Tibial nerve (tissue), 4 donors: ENCODE data around the gene GLT8D1. TPM values are rescaled to one million over a fixed set of nuclear protein-coding genes. Genes with fewer than 3 reads are reported as not detected.

Experiments used
- DNase-seq, 2 donors: peaks; one replicate each; pipeline ENCODE4 v3.0.0-alpha.2; 2019; ENCODE audit warnings: low spot score in 2 of 2
- H3K27ac ChIP-seq, 4 donors: fragments of 200-600 bp; sonication (generic) in 3 of 4; one replicate each; pipeline ENCODE4 v1.5.1; 2017 to 2019; ENCODE audit warnings: mild to moderate bottlenecking in 1 of 4
- H3K27me3 ChIP-seq, 2 donors: fragments of 200-600 bp; sonication (generic) in 1 of 2; one replicate each; pipeline versions ENCODE4 v1.5.1 to v1.6.0; 2017 to 2019
- H3K36me3 ChIP-seq, 3 donors: fragments of 200-600 bp; sonication (generic); one replicate each; pipeline ENCODE4 v1.5.1; 2018 to 2019
- H3K4me1 ChIP-seq, 4 donors: fragments of 200-600 bp; sonication (generic) in 3 of 4; one replicate each; pipeline ENCODE4 v1.5.1; 2017 to 2019
- H3K4me3 ChIP-seq, 4 donors: fragments of 200-600 bp; sonication (generic) in 3 of 4; one replicate each; pipeline ENCODE4 v1.5.1; 2017 to 2019; ENCODE audit warnings: mild to moderate bottlenecking in 1 of 4, moderate library complexity in 1 of 4
- H3K9me3 ChIP-seq, 4 donors: fragments of 200-600 bp; sonication (generic) in 3 of 4; one replicate each; pipeline ENCODE4 v1.5.1; 2017 to 2019
- CTCF ChIP-seq, 5 experiments: fragments of 200-600 bp in 3 of 5; fragments of 450-650 bp in 2 of 5; sonication (generic) in 3 of 5; IDR thresholded peaks; one replicate each; pipeline ENCODE4 v1.5.1; 2016 to 2019; ENCODE audit warnings: antibody characterized with exemption in 5 of 5, mild to moderate bottlenecking in 3 of 5, moderate library complexity in 2 of 5
- EP300 ChIP-seq, 2 donors: sonication (generic); formaldehyde crosslinking; IDR thresholded peaks; one replicate each; pipeline ENCODE4 v1.6.1; 2017; ENCODE audit warnings: antibody characterized with exemption in 2 of 2, mild to moderate bottlenecking in 1 of 2
- POLR2A ChIP-seq, 2 donors: fragments of 450-650 bp; IDR thresholded peaks; one replicate each; pipeline ENCODE4 v1.6.1; 2017; ENCODE audit warnings: antibody characterized with exemption in 2 of 2, mild to moderate bottlenecking in 2 of 2, moderate library complexity in 2 of 2
- WGBS, 2 donors: methylation state at CpG; one replicate each; pipeline ENCODE4 v1.1.5; 2018; 5-methylcytosine and 5-hydroxymethylcytosine counted together
- total RNA-seq, 4 donors: library from RNA; depleted of rRNA; stranded (reverse); fragments of >200 nt; gene quantifications; one replicate each; pipeline ENCODE4 v1.1.0, GENCODE V29; 2016

GLT8D1 gene
- total RNA-seq, result 100 to 1,000 TPM in 1 of 4 donors, 10 to 100 TPM in 3; 44.7 to 109 (median 94.9) TPM

GRCh38 chr3:52705688-52706686, at the start of gene GLT8D1, which contains the start of gene SPCS1:
TSS of gene GLT8D1 (minus strand) at chr3:52705791. CDS start at chr3:52700460, 5,331 bp downstream.
TSS of gene SPCS1 (plus strand) at chr3:52706106. CDS start at chr3:52706247, 141 bp downstream.
- 1% methylated on average over 35 to 62 of the region's 94 CpGs for WGBS, 2 donors

GRCh38 chr3:52754373-52754772, 48.8 kb upstream of the GLT8D1 start:
- H3K27me3 ChIP-seq, result no peaks in the 10 kb centered on the region
- 85 to 92% methylated on average over 4 of the region's 4 CpGs for WGBS, 2 donors
- no peaks in the 10 kb centered on the region for H3K4me1 ChIP-seq
- no peak for TF ChIP-seq CTCF (IDR thresholded peaks at IDR 0.05)
- TF ChIP-seq EP300 (IDR thresholded peaks at IDR 0.05), result no peak
- TF ChIP-seq POLR2A (IDR thresholded peaks at IDR 0.05), result no peak
- no peak overlapping the region for H3K4me3 ChIP-seq
- H3K27ac ChIP-seq, result no peak overlapping the region
- no peak for DNase-seq
- peaks cover 4 to 95% (median 6%) of the 10 kb centered on the region in 3 donors for H3K36me3 ChIP-seq
- no peaks in the 10 kb centered on the region for H3K9me3 ChIP-seq

More at GRCh38 chr3:52705688-52706686, at the start of gene GLT8D1, which contains the start of gene SPCS1:
- peak; percentile 59 to 68 for DNase-seq
- Histone ChIP-seq H3K4me1 (peaks cover 0 to 56% (median 30%) of the 10 kb centered on the region in 4 donors), H3K27ac (peak within 1 kb of the TSS; percentile 72 to 94 (median 85)), H3K4me3 (peak within 1 kb of the TSS; percentile 79 to 96 (median 84)), H3K36me3 (peaks cover 0 to 32% (median 2%) of the 10 kb centered on the region in 3 donors), H3K9me3 (no peaks in the 10 kb centered on the region), H3K27me3 (no peaks in the 10 kb centered on the region)
- peak; percentile 59 to 88 for TF ChIP-seq EP300 (IDR thresholded peaks at IDR 0.05)
- TF ChIP-seq CTCF (IDR thresholded peaks at IDR 0.05), result peak in 2 of 5 experiments; percentile 35 to 54
- TF ChIP-seq POLR2A (IDR thresholded peaks at IDR 0.05), result peak; percentile 23 to 62

GRCh38 chr3:52752045-52752660, 46.6 kb upstream of the GLT8D1 start:
- Histone ChIP-seq H3K9me3 (no peaks in the 10 kb centered on the region), H3K27ac (no peak overlapping the region), H3K27me3 (no peaks in the 10 kb centered on the region), H3K4me1 (no peaks in the 10 kb centered on the region), H3K4me3 (no peak overlapping the region), H3K36me3 (peaks cover 0 to 98% (median 6%) of the 10 kb centered on the region in 3 donors)
- 93 to 94% methylated on average over 3 of the region's 3 CpGs for WGBS, 2 donors
- DNase-seq, result no peak
- TF ChIP-seq CTCF (IDR thresholded peaks at IDR 0.05) (no peak), EP300 (IDR thresholded peaks at IDR 0.05) (no peak)

- 84 to 94% methylated on average over 2 of the region's 2 CpGs for WGBS, 2 donors
- no peak overlapping the region for H3K4me3 ChIP-seq
- peaks cover 9 to 97% (median 14%) of the 10 kb centered on the region in 3 donors for H3K36me3 ChIP-seq
- H3K27ac ChIP-seq, result no peak overlapping the region
- no peaks in the 10 kb centered on the region for H3K27me3 ChIP-seq
- TF ChIP-seq POLR2A (IDR thresholded peaks at IDR 0.05), result no peak
- no peak for TF ChIP-seq CTCF (IDR thresholded peaks at IDR 0.05)
- TF ChIP-seq EP300 (IDR thresholded peaks at IDR 0.05), result no peak
- no peaks in the 10 kb centered on the region for H3K4me1 ChIP-seq
- DNase-seq, result no peak
- H3K9me3 ChIP-seq, result no peaks in the 10 kb centered on the region
Measured at GRCh38 chr3:52743721-52744120, 38.1 kb upstream of the GLT8D1 start.
